MM.1S (cell line): ENCODE results near the gene MOCOS.

Experiments
- DNase-seq: peaks from one replicate; pipeline ENCODE4 v3.0.0-alpha.2; 2015
- H2AFZ ChIP-seq: fragments of 300-600 bp; sonication (generic); 2 replicates; pipeline ENCODE4 v1.6.0; 2016; ENCODE audit warnings: antibody characterized with exemption, low read length
- H3F3A ChIP-seq: fragments of 300-600 bp; sonication (generic); 2 replicates; pipeline ENCODE4 v1.6.1; 2016; ENCODE audit warnings: mild to moderate bottlenecking, antibody characterized with exemption, low read length, moderate library complexity, mixed read lengths; ENCODE audit not compliant: insufficient read depth
- H3K27ac ChIP-seq: fragments of 300-600 bp; sonication (generic); 2 replicates; pipeline ENCODE4 v1.5.1; 2016; ENCODE audit warnings: mild to moderate bottlenecking, low read length
- H3K27me3 ChIP-seq: fragments of 300-600 bp; sonication (generic); replicated peaks from 2 replicates; pipeline ENCODE4 v1.6.0; 2016; ENCODE audit warnings: low read length; ENCODE audit not compliant: insufficient read depth
- H3K36me3 ChIP-seq: fragments of 300-600 bp; sonication (generic); replicated peaks from 2 replicates; pipeline ENCODE4 v1.6.1; 2016; ENCODE audit warnings: mild to moderate bottlenecking, low read length, mixed read lengths; ENCODE audit not compliant: insufficient read depth
- H3K4me1 ChIP-seq: fragments of 300-600 bp; sonication (generic); 2 replicates; pipeline ENCODE4 v1.6.1; 2016; ENCODE audit warnings: low read length, mixed read lengths
- H3K4me2 ChIP-seq: fragments of 300-600 bp; sonication (generic); 2 replicates; pipeline ENCODE4 v1.6.0; 2016; ENCODE audit warnings: low read depth, low read length
- H3K4me3 ChIP-seq: fragments of 300-600 bp; sonication (generic); 2 replicates; pipeline ENCODE4 v1.5.1; 2016; ENCODE audit warnings: low read length, mixed read lengths
- H3K79me2 ChIP-seq: fragments of 300-600 bp; sonication (generic); 2 replicates; pipeline ENCODE4 v1.6.1; 2016; ENCODE audit warnings: mixed run types, low read length, mixed read lengths
- H3K9ac ChIP-seq: fragments of 300-600 bp; sonication (generic); 2 replicates; pipeline ENCODE4 v1.6.1; 2016; ENCODE audit warnings: low read length, mixed read lengths
- H3K9me2 ChIP-seq: fragments of 300-600 bp; sonication (generic); replicated peaks from 2 replicates; pipeline ENCODE4 v1.6.1; 2016; ENCODE audit warnings: mild to moderate bottlenecking, low read length, mixed read lengths; ENCODE audit not compliant: insufficient read depth
- H3K9me3 ChIP-seq: fragments of 300-600 bp; sonication (generic); replicated peaks from 2 replicates; pipeline ENCODE4 v1.6.1; 2016; ENCODE audit warnings: mild to moderate bottlenecking, low read length, mixed read lengths; ENCODE audit not compliant: insufficient read depth
- H4K20me1 ChIP-seq: fragments of 300-600 bp; sonication (generic); 2 replicates; pipeline ENCODE4 v1.6.1; 2016; ENCODE audit warnings: mild to moderate bottlenecking, low read length, moderate library complexity, mixed read lengths; ENCODE audit not compliant: insufficient read depth
- EZH2 ChIP-seq: fragments of 300-600 bp; sonication (generic); optimal IDR thresholded peaks from 2 replicates; pipeline ENCODE3; 2017; ENCODE audit warnings: low read depth, mild to moderate bottlenecking, antibody characterized with exemption, low read length, mixed read lengths
- EZH2phosphoT487 ChIP-seq: fragments of 300-600 bp; sonication (generic); IDR thresholded peaks from 2 replicates; pipeline ENCODE4 v1.6.1; 2018; ENCODE audit warnings: antibody characterized with exemption, low read length
- TF ChIP-seq, protein P1 (sequence below): fragments of 300-600 bp; sonication (generic); IDR thresholded peaks from 2 replicates; pipeline ENCODE4 v1.5.1; 2016; ENCODE audit warnings: antibody characterized with exemption, low read length, mixed read lengths

The MOCOS gene

DNA sequence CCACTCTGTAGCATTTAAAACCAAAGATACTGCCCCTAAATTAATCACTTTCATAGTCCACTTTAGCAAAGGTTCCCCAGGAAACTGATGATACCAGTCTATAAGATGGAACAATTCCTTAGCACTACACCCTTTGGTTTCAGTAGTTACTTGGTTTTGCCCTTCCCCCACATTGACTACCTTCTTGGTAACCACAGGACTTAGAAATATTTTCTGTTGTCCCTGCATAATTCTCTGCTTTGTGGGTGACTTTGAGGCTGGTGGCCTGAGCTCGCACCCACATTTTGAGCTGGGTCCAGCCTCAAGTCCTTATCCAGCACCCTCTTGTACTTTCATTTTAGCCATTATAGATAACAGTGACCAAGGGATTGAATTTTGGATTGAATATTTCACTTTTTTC is 34.5 kb upstream of the MOCOS start:
- no peak for TF ChIP-seq EZH2phosphoT487
- peak overlapping the region; percentile 21; the same call in 1 of the 2 replicates for H3K27ac ChIP-seq
- H3K4me2 ChIP-seq, result peak overlapping the region; percentile 14; the same call in 1 of the 2 replicates
- H3K9ac ChIP-seq, result no peak overlapping the region
- H3K27me3 ChIP-seq, result no peaks in the 10 kb centered on the region
- no peaks in the 10 kb centered on the region for H3K9me3 ChIP-seq
- peaks cover 7% of the 10 kb centered on the region for H3K79me2 ChIP-seq
- no peak overlapping the region for H2AFZ ChIP-seq
- H3K4me1 ChIP-seq, result peaks cover 48% of the 10 kb centered on the region
- H3K4me3 ChIP-seq, result no peak overlapping the region
- peaks cover 11% of the 10 kb centered on the region; the same call in 1 of the 2 replicates for H3K36me3 ChIP-seq
- no peaks in the 10 kb centered on the region for H3K9me2 ChIP-seq
- no peaks in the 10 kb centered on the region for H4K20me1 ChIP-seq
- peak; percentile 33 for DNase-seq
- peaks cover 17% of the 10 kb centered on the region for H3F3A ChIP-seq

DNA sequence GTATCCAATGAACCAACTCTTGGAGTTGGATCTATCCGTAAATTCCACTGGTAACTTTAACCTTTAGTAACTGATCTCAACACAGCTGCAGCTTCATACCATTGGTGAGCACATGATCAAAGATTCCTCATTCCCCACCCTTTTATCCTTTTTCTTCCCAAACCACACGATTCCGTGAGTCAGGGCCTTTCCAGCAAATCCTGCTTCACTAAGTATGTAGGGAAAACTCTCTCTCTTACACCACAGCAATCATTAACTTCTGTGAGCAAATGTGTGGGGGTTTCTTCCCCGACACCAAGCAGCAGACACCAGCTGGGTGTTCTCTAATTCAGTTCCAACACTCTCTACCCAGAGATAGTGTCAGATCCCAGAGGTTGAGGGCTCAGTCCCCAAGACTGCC is 34.1 kb upstream of the MOCOS start:
- Histone ChIP-seq H3K4me1 (peaks cover 48% of the 10 kb centered on the region), H3K79me2 (peaks cover 7% of the 10 kb centered on the region), H2AFZ (no peak overlapping the region), H3K9ac (no peak overlapping the region), H3K4me3 (no peak overlapping the region), H3K27ac (peak overlapping the region; percentile 21; the same call in 1 of the 2 replicates), H3K36me3 (peaks cover 11% of the 10 kb centered on the region; the same call in 1 of the 2 replicates), H4K20me1 (no peaks in the 10 kb centered on the region), H3K9me2 (no peaks in the 10 kb centered on the region), H3K9me3 (no peaks in the 10 kb centered on the region), H3K4me2 (peak overlapping the region; percentile 14; the same call in 1 of the 2 replicates), H3F3A (peaks cover 17% of the 10 kb centered on the region), H3K27me3 (no peaks in the 10 kb centered on the region)
- DNase-seq, result no peak
- TF ChIP-seq EZH2 (no peak), EZH2phosphoT487 (no peak)
- TF ChIP-seq, protein P1, sequence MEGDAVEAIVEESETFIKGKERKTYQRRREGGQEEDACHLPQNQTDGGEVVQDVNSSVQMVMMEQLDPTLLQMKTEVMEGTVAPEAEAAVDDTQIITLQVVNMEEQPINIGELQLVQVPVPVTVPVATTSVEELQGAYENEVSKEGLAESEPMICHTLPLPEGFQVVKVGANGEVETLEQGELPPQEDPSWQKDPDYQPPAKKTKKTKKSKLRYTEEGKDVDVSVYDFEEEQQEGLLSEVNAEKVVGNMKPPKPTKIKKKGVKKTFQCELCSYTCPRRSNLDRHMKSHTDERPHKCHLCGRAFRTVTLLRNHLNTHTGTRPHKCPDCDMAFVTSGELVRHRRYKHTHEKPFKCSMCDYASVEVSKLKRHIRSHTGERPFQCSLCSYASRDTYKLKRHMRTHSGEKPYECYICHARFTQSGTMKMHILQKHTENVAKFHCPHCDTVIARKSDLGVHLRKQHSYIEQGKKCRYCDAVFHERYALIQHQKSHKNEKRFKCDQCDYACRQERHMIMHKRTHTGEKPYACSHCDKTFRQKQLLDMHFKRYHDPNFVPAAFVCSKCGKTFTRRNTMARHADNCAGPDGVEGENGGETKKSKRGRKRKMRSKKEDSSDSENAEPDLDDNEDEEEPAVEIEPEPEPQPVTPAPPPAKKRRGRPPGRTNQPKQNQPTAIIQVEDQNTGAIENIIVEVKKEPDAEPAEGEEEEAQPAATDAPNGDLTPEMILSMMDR, result no peak

DNA sequence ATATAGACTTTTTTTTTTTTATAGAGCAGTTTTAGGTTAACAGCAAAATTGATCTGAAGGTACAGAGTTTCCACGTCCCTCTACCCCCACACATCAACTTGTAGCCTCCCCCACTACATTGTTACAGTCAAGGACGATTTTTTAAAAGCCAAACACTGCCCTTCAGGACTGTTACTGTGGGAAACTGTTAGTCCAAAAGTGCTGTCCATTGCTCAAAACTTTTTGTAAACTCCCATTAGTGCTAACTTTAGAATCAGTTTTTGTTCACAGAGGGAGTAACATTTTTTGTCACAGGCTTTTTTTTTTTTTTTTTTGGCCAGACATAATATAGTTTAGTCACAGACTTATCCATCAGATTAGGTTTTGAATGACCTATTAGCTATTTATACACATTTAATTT is 33.5 kb upstream of the MOCOS start:
- Histone ChIP-seq H3K27me3 (no peaks in the 10 kb centered on the region), H3K4me2 (no peak overlapping the region), H3F3A (peaks cover 17% of the 10 kb centered on the region), H2AFZ (no peak overlapping the region), H3K4me1 (peaks cover 45% of the 10 kb centered on the region), H3K79me2 (peaks cover 7% of the 10 kb centered on the region), H4K20me1 (no peaks in the 10 kb centered on the region), H3K9me2 (no peaks in the 10 kb centered on the region), H3K36me3 (peaks cover 11% of the 10 kb centered on the region; the same call in 1 of the 2 replicates), H3K27ac (no peak overlapping the region), H3K9me3 (no peaks in the 10 kb centered on the region), H3K9ac (no peak overlapping the region), H3K4me3 (no peak overlapping the region)
- TF ChIP-seq, protein P1, result no peak
- TF ChIP-seq EZH2 (no peak), EZH2phosphoT487 (no peak)
- no peak for DNase-seq
